Stimulated activated CD4-positive, alpha-beta T cell treated with anti-CD3 and anti-CD28 coated beads, Interleukin-15, amount 100 ng/mL, for 24 hours (primary cell): ENCODE data around the gene SMIM36.
"Not testable (repeated sequence)": the region's sequence is repeated elsewhere in the genome, so short reads cannot be mapped to it uniquely, and the experiment has no call there.

Experiments
- DNase-seq: peaks from one replicate; pipeline ENCODE4 v3.0.0-alpha.2; 2020

The SMIM36 gene

DNA sequence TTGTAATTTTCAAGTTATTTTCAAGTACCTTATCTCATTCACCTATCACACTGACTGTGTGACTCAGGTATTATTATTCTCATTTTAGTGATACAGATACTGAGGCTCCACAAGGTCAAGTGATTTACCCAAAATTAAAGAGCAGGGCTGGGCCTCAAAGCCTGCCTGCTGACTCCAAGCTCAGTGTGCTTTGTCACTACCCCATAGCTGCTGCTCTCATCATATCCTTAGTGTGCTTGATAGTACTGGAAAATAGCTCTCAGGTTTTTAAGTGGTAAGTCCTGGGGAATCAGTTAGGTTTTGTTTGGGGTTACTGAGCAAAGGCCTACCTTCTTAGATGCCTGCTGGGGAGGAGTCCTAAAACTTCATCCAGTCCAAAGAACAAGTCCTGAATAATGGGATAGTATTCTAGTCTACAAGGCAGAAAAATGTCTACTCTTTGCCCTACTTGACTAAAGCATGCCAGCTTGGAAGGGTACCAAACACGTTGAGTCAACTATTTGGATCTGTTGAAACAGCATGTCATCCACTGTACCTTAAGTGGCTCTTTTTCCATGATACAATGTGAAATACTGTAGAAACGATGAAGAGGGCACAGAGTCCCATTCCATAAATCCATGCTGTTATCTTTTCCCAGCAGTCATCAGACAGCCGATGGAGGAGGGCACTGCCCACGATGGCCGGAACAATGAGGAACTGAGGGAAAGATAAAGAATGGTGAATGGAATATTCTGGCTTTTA, 100.4 kb downstream of the SMIM36 start:
- no peak for DNase-seq

DNA sequence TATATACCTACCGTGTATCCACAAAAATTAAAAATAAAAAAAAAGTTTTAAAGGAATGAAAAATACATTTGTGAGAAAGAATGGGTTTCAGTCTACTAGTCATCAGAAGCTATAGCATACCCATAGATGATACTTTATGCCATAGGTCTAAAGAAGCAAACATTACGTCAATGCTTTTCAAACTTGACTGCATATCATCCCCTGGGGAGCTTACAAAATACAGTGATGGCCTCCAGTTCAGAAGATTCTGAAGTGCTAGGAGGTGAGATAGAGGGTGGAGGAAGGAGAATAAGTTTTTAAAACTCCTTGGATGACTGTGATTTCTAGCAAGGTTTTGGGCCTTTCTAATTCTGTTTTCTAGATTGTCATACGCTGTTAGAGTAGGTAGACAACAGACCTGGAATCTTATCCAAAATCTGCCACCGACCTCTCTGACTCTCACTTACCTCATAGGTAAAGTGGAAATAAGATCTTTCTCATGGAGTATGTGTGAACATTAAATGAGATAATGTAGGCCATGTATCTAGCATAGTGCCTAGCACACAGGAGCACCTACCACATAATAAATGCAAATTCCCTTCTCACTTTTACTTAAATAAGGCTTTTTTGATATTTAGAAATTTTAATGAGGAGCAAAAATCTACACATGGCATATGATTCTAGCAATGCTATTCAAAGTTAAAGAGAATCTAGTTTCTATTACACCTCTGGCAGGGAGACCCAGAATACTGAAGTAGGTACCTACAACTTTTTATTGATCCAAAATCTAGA, 102.0 kb downstream of the SMIM36 start:
- no peak for DNase-seq

DNA sequence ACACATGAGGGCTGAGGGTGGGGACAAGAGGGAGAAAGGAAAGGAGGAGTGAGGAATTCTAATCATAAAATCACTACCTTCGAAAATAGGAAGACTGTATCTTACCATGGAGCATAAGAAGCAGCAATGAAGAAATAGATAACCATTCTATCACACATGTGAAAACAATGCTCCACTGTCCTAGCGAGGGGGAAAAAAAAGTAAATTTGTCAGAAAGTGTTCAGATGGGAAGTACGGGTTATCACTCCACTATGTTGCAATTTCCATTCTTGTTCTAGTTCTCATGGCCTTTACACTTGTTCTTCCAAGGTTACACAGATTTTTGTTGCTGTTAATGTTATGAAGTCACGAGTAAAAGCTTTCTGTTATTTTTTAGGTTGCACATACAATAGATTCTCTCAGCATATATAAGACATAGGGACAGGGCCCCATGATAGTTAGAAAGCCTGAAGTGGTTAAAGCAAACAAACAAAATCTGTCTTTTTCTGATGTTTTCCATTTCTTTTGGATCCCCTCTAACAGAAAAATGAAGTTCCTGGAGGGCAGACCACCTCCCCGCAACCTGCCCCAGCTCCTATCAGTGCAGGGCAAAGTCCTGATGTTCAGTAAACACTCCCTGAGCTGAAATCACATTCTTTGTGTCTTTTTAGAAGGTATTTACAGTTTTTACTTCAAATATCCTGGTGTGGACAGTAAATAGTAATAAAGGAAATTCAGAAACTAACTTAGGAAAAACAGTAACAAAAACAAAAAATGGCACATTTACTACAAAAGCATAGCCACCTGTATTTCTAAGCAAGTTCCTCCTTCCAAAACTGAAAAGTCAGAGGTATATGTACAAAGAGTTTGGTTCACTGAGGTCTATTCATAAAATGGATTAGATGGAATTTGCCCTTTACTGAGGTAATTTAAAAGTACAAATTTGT, 103.3 kb downstream of the SMIM36 start:
- no peak for DNase-seq

DNA sequence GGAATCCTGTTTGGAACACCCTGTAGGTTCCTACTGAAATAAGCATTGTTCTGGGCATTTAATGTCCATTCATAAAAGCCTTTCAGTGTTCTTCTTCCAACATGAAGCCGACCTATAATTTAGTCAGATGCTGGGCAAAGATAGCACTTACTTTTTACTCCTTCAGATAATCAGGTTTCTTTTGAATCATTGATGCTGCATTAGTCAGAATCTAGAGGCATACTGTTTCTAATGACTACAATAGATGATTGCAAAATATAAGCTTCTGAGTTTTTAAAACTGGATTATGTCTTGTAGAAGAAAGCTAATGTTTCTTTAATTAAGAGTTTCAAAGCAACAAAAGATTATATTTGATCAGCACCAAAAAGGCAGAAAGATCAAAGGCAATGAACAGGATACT, 105.7 kb downstream of the SMIM36 start:
- DNase-seq: no peak

DNA sequence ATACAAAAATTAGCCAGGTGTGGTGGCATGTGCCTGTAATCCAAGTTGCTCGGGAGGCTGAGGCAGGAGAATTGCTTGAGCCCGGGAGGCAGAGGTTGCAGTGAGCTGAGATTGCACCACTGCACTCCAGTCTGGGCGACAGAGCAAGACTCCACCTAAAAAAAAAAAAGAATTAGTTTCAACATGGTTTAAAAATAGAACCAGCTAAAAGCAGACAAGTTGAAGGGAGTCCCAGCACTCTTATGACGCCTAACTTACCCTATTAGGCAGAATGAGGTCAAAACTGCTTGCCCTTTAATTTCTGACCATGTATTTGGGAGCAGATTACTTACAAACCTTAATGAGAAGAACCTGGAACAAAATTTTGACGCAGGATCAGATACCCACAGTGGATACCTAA, 107.1 kb downstream of the SMIM36 start:
- DNase-seq: not testable (repeated sequence)

DNA sequence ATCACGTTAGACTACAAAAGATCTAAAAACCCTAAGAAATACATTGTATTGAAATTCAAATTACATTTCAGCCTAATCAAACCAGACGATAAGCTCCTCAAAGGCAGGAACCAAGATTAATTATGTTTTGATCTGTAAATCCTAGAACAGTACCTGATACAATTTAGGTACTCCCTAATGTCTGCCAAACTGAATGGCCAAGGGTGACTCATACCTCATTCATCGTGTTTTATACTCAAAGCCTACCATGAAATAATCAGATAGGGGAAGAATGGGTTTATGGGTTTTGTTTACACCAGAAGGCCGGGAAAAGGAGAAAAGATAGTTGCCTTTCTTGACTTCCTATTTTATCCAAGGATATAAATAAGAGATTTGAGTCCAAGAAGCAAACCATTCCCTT, 108.9 kb downstream of the SMIM36 start:
- DNase-seq: no peak
